Fibroblast of peridontal ligament (primary cell): Measurements from ENCODE around the gene CYREN.
A peak's percentile ranks its signal among the peaks of the same experiment; 100 is the strongest.

Experiments used
- DNase-seq: peaks from one replicate; pipeline ENCODE4 v3.0.0-alpha.2; 2010; ENCODE audit errors: extremely low read depth

CYREN gene

GRCh38 chr7:135197343-135197742 lies 26.8 kb upstream of the CYREN start:
- no peak for DNase-seq

GRCh38 chr7:135195968-135196629 lies 25.6 kb upstream of the CYREN start:
- DNase-seq: no peak

GRCh38 chr7:135195156-135195555 lies 24.6 kb upstream of the CYREN start:
- DNase-seq: no peak

- DNase-seq: no peak
These were observed 24.1 kb upstream of the CYREN start for GRCh38 chr7:135194494-135195095.

- DNase-seq: peak; percentile 92
These were observed 23.1 kb upstream of the CYREN start for GRCh38 chr7:135193615-135194081.

- no peak for DNase-seq
These were observed 22.5 kb upstream of the CYREN start for GRCh38 chr7:135192914-135193536.

- DNase-seq: no peak
These were observed 20.2 kb upstream of the CYREN start for GRCh38 chr7:135190703-135191102.

- DNase-seq: peak; percentile 81
These were observed 19.5 kb upstream of the CYREN start for GRCh38 chr7:135189961-135190360.

- no peak for DNase-seq
These were observed 18.7 kb upstream of the CYREN start for GRCh38 chr7:135189221-135189662.

GRCh38 chr7:135188298-135188984 lies 17.9 kb upstream of the CYREN start:
- no peak for DNase-seq

- DNase-seq: no peak
These were observed 16.3 kb upstream of the CYREN start for GRCh38 chr7:135186841-135187253.

- no peak for DNase-seq
These were observed 15.7 kb upstream of the CYREN start for GRCh38 chr7:135186261-135186540.

GRCh38 chr7:135185471-135186260 lies 15.2 kb upstream of the CYREN start:
- no peak for DNase-seq

GRCh38 chr7:135184254-135184841 lies 13.8 kb upstream of the CYREN start:
- no peak for DNase-seq

- no peak for DNase-seq
These were observed 13.0 kb upstream of the CYREN start for GRCh38 chr7:135183478-135183877.

GRCh38 chr7:135181929-135182678 lies 11.6 kb upstream of the CYREN start:
- no peak for DNase-seq

- DNase-seq: no peak
These were observed 10.9 kb upstream of the CYREN start for GRCh38 chr7:135181261-135181928.

GRCh38 chr7:135180122-135180521 lies 9.6 kb upstream of the CYREN start:
- DNase-seq: no peak

- no peak for DNase-seq
These were observed 8.9 kb upstream of the CYREN start for GRCh38 chr7:135179321-135179925.

GRCh38 chr7:135178364-135178763 lies 7.9 kb upstream of the CYREN start:
- no peak for DNase-seq
